Calu3 (cell line): ENCODE results near the gene LGALS4. TPM values are rescaled to one million over a fixed set of nuclear protein-coding genes. Genes with fewer than 3 reads are reported as not detected.
A peak's percentile ranks its signal among the peaks of the same experiment; 100 is the strongest.
"Not testable (repeated sequence)": the region's sequence is repeated elsewhere in the genome, so short reads cannot be mapped to it uniquely, and the experiment has no call there.

Experiments
- BruUV-seq: library from RNA; stranded (reverse); fragments of 400-500 nt; replicated peaks from 2 replicates; lab custom pipeline; 2021; lab: Mats Ljungman, UMichigan
- CTCF ChIA-PET: fragments of 300-600 bp; sonication (Branson Sonifier 250); formaldehyde crosslinking; loops from one replicate; lab custom pipeline; 2022; ENCODE audit warnings: antibody characterized with exemption; lab: Charles Lee
- DNase-seq: peaks from one replicate; pipeline ENCODE4 v3.0.0; 2022
- H3K27ac Mint-ChIP-seq: one replicate; pipeline ENCODE4 v1.8.0; 2022; ENCODE audit warnings: mixed read lengths; ENCODE audit not compliant: unreplicated experiment
- H3K27me3 Mint-ChIP-seq: one replicate; pipeline ENCODE4 v1.8.0; 2022; ENCODE audit warnings: mixed read lengths; ENCODE audit not compliant: unreplicated experiment
- H3K36me3 Mint-ChIP-seq: one replicate; pipeline ENCODE4 v1.8.0; 2022; ENCODE audit warnings: mild to moderate bottlenecking, moderate library complexity, mixed read lengths; ENCODE audit not compliant: insufficient read depth, unreplicated experiment
- H3K4me1 Mint-ChIP-seq: one replicate; pipeline ENCODE4 v1.8.0; 2022; ENCODE audit warnings: mild to moderate bottlenecking, low read depth, mixed read lengths; ENCODE audit not compliant: unreplicated experiment
- H3K4me3 Mint-ChIP-seq: one replicate; pipeline ENCODE4 v1.8.0; 2022; ENCODE audit warnings: mild to moderate bottlenecking, low read depth, moderate library complexity, mixed read lengths; ENCODE audit not compliant: unreplicated experiment
- H3K9me3 Mint-ChIP-seq: one replicate; pipeline ENCODE4 v1.8.0; 2022; ENCODE audit warnings: low read depth, mixed read lengths; ENCODE audit not compliant: unreplicated experiment
- intact Hi-C: fragments of 100-400 bp; cut with micrococcal nuclease; formaldehyde crosslinking; loops from one replicate; pipeline ENCODE4 v1.10.0; 2022; ENCODE audit not compliant: unreplicated experiment
- total RNA-seq: library from RNA; stranded (reverse); gene quantifications from 2 replicates; pipeline ENCODE4 v1.2.3, GENCODE V29; 2022
- TF ChIP-seq, protein P1 (sequence below): fragments of 200-600 bp; IDR thresholded peaks from one replicate; pipeline ENCODE4 v1.8.0; 2022; ENCODE audit warnings: antibody characterized with exemption; ENCODE audit not compliant: unreplicated experiment

Gene LGALS4
- total RNA-seq, 1 experiment from 2014 or later: 321 TPM

DNA sequence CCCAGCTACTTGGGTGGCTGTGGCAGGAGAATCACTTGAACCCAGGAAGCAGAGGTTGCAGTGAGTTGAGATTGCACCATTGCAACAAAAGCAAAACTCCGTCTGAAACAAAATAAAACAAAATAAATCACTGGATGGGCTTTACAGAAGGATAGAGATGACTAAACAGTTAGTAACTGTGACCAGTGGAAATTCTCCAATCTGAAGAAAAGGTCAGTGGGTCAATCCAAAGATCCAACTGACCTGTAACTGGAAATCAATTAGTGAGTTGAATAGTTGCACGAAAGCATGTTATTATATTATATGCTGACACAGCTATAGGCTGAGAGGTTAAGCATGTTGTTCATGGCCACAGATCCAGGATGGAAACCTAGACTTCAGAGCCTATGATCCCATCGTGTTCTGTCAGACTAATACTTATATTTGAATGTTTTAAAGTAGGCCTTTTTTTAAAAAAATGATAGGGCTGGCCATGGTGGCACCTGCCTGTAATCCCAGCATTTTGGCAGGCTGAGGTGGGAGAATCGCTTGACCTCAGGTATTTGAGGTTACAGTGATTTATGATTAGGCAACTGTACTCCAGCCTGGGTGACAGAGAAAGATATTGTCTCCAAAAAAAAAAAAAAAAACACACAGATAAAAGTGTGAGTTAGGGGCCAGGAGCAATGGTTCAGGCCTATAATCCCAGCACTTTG, 17.4 kb upstream of the LGALS4 start:
- no TSS peak for BruUV-seq
- H3K27ac Mint-ChIP-seq: peak overlapping the region; percentile 96
- TF ChIP-seq, protein P1, sequence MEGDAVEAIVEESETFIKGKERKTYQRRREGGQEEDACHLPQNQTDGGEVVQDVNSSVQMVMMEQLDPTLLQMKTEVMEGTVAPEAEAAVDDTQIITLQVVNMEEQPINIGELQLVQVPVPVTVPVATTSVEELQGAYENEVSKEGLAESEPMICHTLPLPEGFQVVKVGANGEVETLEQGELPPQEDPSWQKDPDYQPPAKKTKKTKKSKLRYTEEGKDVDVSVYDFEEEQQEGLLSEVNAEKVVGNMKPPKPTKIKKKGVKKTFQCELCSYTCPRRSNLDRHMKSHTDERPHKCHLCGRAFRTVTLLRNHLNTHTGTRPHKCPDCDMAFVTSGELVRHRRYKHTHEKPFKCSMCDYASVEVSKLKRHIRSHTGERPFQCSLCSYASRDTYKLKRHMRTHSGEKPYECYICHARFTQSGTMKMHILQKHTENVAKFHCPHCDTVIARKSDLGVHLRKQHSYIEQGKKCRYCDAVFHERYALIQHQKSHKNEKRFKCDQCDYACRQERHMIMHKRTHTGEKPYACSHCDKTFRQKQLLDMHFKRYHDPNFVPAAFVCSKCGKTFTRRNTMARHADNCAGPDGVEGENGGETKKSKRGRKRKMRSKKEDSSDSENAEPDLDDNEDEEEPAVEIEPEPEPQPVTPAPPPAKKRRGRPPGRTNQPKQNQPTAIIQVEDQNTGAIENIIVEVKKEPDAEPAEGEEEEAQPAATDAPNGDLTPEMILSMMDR: no peak
- peak overlapping the region; percentile 84 for H3K4me3 Mint-ChIP-seq
- H3K27me3 Mint-ChIP-seq: no peaks in the 10 kb centered on the region
- CTCF ChIA-PET: interaction anchor here (0.7 kb wide), 1 partner anchor 105 kb away, joined by 4 read pairs; no protein-coding TSS in a partner anchor
- intact Hi-C loops: loop anchor here (5.0 kb wide), 3 partner anchors 68 to 173 kb away; no protein-coding TSS in a partner anchor
- peaks cover 26% of the 10 kb centered on the region for H3K4me1 Mint-ChIP-seq
- peaks cover 80% of the 10 kb centered on the region for H3K36me3 Mint-ChIP-seq
- H3K9me3 Mint-ChIP-seq: no peaks in the 10 kb centered on the region
- DNase-seq: no peak

DNA sequence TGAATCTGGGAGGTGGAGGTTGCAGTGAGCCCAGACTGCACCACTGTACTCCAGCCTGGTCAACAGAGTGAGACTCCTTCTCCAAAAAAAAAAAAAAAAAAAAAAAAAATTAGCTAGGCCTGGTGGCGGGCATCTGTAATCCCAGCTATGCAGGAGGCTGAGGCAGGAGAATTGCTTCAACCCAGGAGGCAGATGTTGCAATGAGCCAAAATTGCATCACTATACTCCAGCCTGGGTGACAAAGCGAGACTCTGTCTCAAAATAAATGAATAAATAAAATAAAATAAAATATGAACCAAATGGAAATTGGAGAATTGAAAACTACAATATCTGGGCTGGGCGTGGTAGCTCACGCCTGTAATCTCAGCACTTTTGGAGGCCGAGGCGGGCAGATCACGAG, 16.5 kb upstream of the LGALS4 start:
- H3K9me3 Mint-ChIP-seq, intact Hi-C loops, H3K27ac Mint-ChIP-seq, H3K4me3 Mint-ChIP-seq, DNase-seq, BruUV-seq, H3K27me3 Mint-ChIP-seq: not testable (repeated sequence)
- H3K4me1 Mint-ChIP-seq: peaks cover 26% of the 10 kb centered on the region
- peaks cover 77% of the 10 kb centered on the region for H3K36me3 Mint-ChIP-seq
- CTCF ChIA-PET: interaction anchor here (0.6 to 0.7 kb wide), 5 partner anchors 35 to 561 kb away, joined by 3 to 6 read pairs (median 4); no protein-coding TSS in a partner anchor

DNA sequence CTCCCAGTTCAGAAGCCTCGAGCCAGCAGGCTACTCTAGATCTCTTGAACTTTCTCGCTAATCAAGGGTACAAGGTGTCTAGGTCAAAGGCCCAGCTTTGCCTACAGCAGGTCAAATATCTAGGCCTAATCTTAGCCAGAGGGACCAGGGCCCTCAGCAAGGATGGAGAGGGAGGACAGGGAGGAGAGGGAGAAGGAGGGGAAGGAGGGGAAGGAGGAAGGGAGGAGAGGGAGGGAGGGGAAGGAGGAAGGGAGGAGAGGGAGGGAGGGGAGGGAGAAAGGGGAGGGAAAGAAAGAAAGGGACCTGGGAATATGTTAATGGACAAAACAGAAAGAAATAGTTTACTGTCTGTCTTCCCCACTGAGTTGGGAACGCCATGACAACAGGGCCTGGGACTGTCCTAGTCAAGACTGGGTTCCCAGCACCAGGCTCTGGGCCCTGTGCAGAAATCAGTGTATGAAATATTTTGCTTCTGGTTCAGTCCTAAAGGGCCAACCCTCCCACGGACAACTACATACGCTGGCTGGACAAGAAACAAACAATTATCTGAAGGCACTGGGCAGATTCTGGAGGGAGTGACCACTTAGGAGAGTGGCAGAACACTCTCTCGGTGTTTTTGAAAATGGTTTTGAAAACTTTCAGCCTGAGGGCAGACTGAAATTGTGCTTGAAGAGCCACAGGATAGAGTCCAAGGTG, 14.3 kb upstream of the LGALS4 start:
- Mint-ChIP-seq H3K4me3 (no peak overlapping the region), H3K27ac (no peak overlapping the region), H3K4me1 (peaks cover 20% of the 10 kb centered on the region), H3K36me3 (peaks cover 62% of the 10 kb centered on the region), H3K9me3 (no peaks in the 10 kb centered on the region), H3K27me3 (no peaks in the 10 kb centered on the region)
- no peak for DNase-seq
- BruUV-seq: no TSS peak
- intact Hi-C loops: no loop called here
- TF ChIP-seq, protein P1: no peak
- CTCF ChIA-PET: interaction anchor here (0.6 kb wide), 2 partner anchors 36 to 877 kb away, joined by 3 to 9 read pairs; no protein-coding TSS in a partner anchor

DNA sequence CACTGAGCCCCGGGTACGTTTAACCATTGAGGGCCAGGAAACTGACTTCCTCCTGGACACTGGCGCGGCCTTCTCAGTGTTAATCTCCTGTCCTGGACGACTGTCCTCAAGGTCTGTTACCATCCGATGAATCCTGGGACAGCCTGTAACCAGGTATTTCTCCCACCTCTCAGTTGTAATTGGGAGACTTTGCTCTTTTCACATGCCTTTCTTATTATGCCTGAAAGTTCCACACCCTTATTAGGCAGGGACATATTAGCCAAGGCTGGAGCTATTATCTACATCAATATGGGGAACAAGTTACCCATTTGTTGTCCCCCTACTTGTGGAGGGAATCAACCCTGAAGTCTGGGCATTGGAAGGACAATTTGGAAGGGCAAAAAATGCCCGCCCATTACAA, 13.2 kb upstream of the LGALS4 start:
- DNase-seq, intact Hi-C loops, BruUV-seq, H3K27me3 Mint-ChIP-seq, H3K27ac Mint-ChIP-seq, H3K4me3 Mint-ChIP-seq, H3K9me3 Mint-ChIP-seq, CTCF ChIA-PET: not testable (repeated sequence)
- peaks cover 55% of the 10 kb centered on the region for H3K36me3 Mint-ChIP-seq
- peaks cover 13% of the 10 kb centered on the region for H3K4me1 Mint-ChIP-seq

DNA sequence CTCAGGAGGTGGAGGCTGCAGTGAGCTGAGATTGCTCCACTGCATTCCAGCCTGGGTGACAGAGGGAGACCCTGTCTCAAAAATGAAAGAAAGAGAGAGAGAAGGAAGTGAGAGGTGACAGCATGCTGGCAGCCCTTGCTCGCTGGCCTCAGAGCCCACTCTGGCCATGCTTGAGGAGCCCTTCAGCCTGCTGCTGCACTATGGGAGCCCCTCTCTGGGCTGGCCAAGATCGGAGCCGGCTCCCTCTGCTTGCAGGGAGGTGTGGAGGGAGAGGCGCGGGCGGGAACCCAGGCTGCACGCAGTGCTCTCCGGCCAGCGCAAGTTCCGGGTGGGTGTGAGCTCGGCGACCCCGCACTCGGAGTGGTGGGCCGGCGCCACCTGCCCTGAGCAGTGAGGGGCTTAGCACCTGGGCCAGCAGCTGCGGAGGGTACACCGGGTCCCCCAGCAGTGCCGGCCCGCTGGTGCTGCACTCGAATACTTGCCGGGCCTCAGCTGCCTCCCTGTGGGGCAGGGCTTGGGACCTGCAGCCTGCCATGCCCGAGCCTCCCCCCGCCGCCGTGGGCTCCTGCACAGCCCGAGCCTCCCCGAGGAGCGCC, 8.6 kb upstream of the LGALS4 start:
- H3K4me3 Mint-ChIP-seq, DNase-seq, intact Hi-C loops, H3K27me3 Mint-ChIP-seq, H3K27ac Mint-ChIP-seq, H3K9me3 Mint-ChIP-seq, BruUV-seq: not testable (repeated sequence)
- Mint-ChIP-seq H3K4me1 (peaks cover 26% of the 10 kb centered on the region), H3K36me3 (peaks cover 50% of the 10 kb centered on the region)
- CTCF ChIA-PET: interaction anchor here (0.5 to 1.7 kb wide), 2 partner anchors 10 to 30 kb away, joined by 4 read pairs; partner anchors contain the start of gene ECH1
